Vagina (tissue), 2 donors: ENCODE measurements around the gene TULP4. TPM values are rescaled to one million over a fixed set of nuclear protein-coding genes. Genes with fewer than 3 reads are reported as not detected.

Experiments
- DNase-seq, 2 donors: peaks; one replicate each; pipeline ENCODE4 v3.0.0-alpha.2; 2017; ENCODE audit errors: extremely low spot score in 2 of 2
- H3K27ac ChIP-seq: fragments of 200-600 bp; sonication (generic); one replicate; pipeline ENCODE4 v1.5.1; 2019
- H3K27me3 ChIP-seq: fragments of 200-600 bp; sonication (generic); one replicate; pipeline ENCODE4 v1.5.1; 2019
- H3K36me3 ChIP-seq, 2 donors: fragments of 200-600 bp; sonication (generic); one replicate each; pipeline ENCODE4 v1.5.1; 2017 to 2019
- H3K4me1 ChIP-seq: fragments of 200-600 bp; sonication (generic); one replicate; pipeline ENCODE4 v1.5.1; 2019
- H3K4me3 ChIP-seq, 2 donors: fragments of 200-600 bp; sonication (generic); 1 replicate in 1 of 2; 2 replicates in 1 of 2; pipeline ENCODE4 v1.5.1; 2016 to 2019
- H3K9me3 ChIP-seq: fragments of 200-600 bp; sonication (generic); one replicate; pipeline ENCODE4 v1.5.1; 2019
- CTCF ChIP-seq, 3 experiments: fragments of 450-650 bp in 2 of 3; fragments of 200-600 bp in 1 of 3; sonication (generic) in 1 of 3; IDR thresholded peaks; one replicate each; pipeline ENCODE4 v1.5.1; 2017 to 2019; ENCODE audit warnings: antibody characterized with exemption in 3 of 3, mild to moderate bottlenecking in 2 of 3, moderate library complexity in 2 of 3
- POLR2A ChIP-seq, 2 donors: fragments of 450-650 bp; IDR thresholded peaks; one replicate each; pipeline ENCODE4 v1.6.1; 2017; ENCODE audit warnings: antibody characterized with exemption in 2 of 2, mild to moderate bottlenecking in 2 of 2, moderate library complexity in 2 of 2
- POLR2AphosphoS5 ChIP-seq, 2 donors: sonication (generic); formaldehyde crosslinking; IDR thresholded peaks; one replicate each; pipeline ENCODE4 v1.9.0; 2017; ENCODE audit warnings: antibody characterized with exemption in 2 of 2, mild to moderate bottlenecking in 2 of 2, low read depth in 1 of 2; ENCODE audit not compliant: insufficient read depth in 1 of 2
- intact Hi-C: fragments of 100-400 bp; cut with DNase I; formaldehyde crosslinking; loops from one replicate; pipeline ENCODE4 v1.15.1; 2023
- total RNA-seq: library from RNA; depleted of rRNA; stranded (reverse); fragments of >200 nt; gene quantifications from one replicate; pipeline ENCODE4 v1.2.3, GENCODE V29; 2016

Gene TULP4
- total RNA-seq, 1 donor from 2014 or later: 79.8 TPM

GRCh38 chr6:158383057-158383456 lies 70.8 kb downstream of the TULP4 start:
- no peaks in the 10 kb centered on the region for H3K9me3 ChIP-seq
- intact Hi-C loops: no loop called here
- DNase-seq: no peak
- H3K36me3 ChIP-seq: no peaks in the 10 kb centered on the region
- H3K4me3 ChIP-seq: no peak overlapping the region
- TF ChIP-seq POLR2A (IDR thresholded peaks at IDR 0.05) (no peak), CTCF (IDR thresholded peaks at IDR 0.05) (no peak), POLR2AphosphoS5 (IDR thresholded peaks at IDR 0.05; ENCODE audit: insufficient read depth in 1 of 2, low read depth in 1 of 2) (no peak)
- peaks cover 19% of the 10 kb centered on the region for H3K4me1 ChIP-seq
- H3K27me3 ChIP-seq: no peaks in the 10 kb centered on the region
- no peak overlapping the region for H3K27ac ChIP-seq

GRCh38 chr6:158383542-158383941 lies 71.3 kb downstream of the TULP4 start:
- Histone ChIP-seq H3K9me3 (no peaks in the 10 kb centered on the region), H3K36me3 (no peaks in the 10 kb centered on the region), H3K27ac (no peak overlapping the region), H3K4me1 (peaks cover 14% of the 10 kb centered on the region), H3K27me3 (no peaks in the 10 kb centered on the region), H3K4me3 (no peak overlapping the region)
- DNase-seq: no peak
- TF ChIP-seq CTCF (IDR thresholded peaks at IDR 0.05) (no peak), POLR2AphosphoS5 (IDR thresholded peaks at IDR 0.05; ENCODE audit: insufficient read depth in 1 of 2, low read depth in 1 of 2) (no peak), POLR2A (IDR thresholded peaks at IDR 0.05) (no peak)
- intact Hi-C loops: no loop called here

GRCh38 chr6:158384671-158385110 lies 72.4 kb downstream of the TULP4 start:
- TF ChIP-seq POLR2A (IDR thresholded peaks at IDR 0.05) (no peak), POLR2AphosphoS5 (IDR thresholded peaks at IDR 0.05; ENCODE audit: insufficient read depth in 1 of 2, low read depth in 1 of 2) (no peak), CTCF (IDR thresholded peaks at IDR 0.05) (no peak)
- no peak overlapping the region for H3K4me3 ChIP-seq
- no peaks in the 10 kb centered on the region for H3K36me3 ChIP-seq
- H3K27ac ChIP-seq: no peak overlapping the region
- H3K4me1 ChIP-seq: peaks cover 14% of the 10 kb centered on the region
- no peak for DNase-seq
- no peaks in the 10 kb centered on the region for H3K9me3 ChIP-seq
- H3K27me3 ChIP-seq: no peaks in the 10 kb centered on the region
- intact Hi-C loops: no loop called here

GRCh38 chr6:158387036-158387435 lies 74.8 kb downstream of the TULP4 start:
- no peak for DNase-seq
- no peaks in the 10 kb centered on the region for H3K36me3 ChIP-seq
- peaks cover under 1% of the 10 kb centered on the region for H3K4me1 ChIP-seq
- no peaks in the 10 kb centered on the region for H3K9me3 ChIP-seq
- TF ChIP-seq POLR2A (IDR thresholded peaks at IDR 0.05) (no peak), POLR2AphosphoS5 (IDR thresholded peaks at IDR 0.05; ENCODE audit: insufficient read depth in 1 of 2, low read depth in 1 of 2) (no peak), CTCF (IDR thresholded peaks at IDR 0.05) (no peak)
- intact Hi-C loops: no loop called here
- H3K4me3 ChIP-seq: no peak overlapping the region
- H3K27me3 ChIP-seq: no peaks in the 10 kb centered on the region
- no peak overlapping the region for H3K27ac ChIP-seq

- DNase-seq: no peak
- no peaks in the 10 kb centered on the region for H3K4me1 ChIP-seq
- H3K27me3 ChIP-seq: no peaks in the 10 kb centered on the region
- H3K9me3 ChIP-seq: no peaks in the 10 kb centered on the region
- no peaks in the 10 kb centered on the region for H3K36me3 ChIP-seq
- intact Hi-C loops: no loop called here
- TF ChIP-seq CTCF (IDR thresholded peaks at IDR 0.05) (no peak), POLR2AphosphoS5 (IDR thresholded peaks at IDR 0.05; ENCODE audit: insufficient read depth in 1 of 2, low read depth in 1 of 2) (no peak), POLR2A (IDR thresholded peaks at IDR 0.05) (no peak)
- H3K4me3 ChIP-seq: no peak overlapping the region
- no peak overlapping the region for H3K27ac ChIP-seq
Measured at GRCh38 chr6:158387578-158387977, 75.3 kb downstream of the TULP4 start.
